Glutamatergic neuron (in vitro differentiated cells): ENCODE data around the gene KIF6. TPM values are rescaled to one million over a fixed set of nuclear protein-coding genes. Genes with fewer than 3 reads are reported as not detected.

ENCODE experiments used
- DNase-seq: peaks from one replicate; pipeline ENCODE4 v3.0.0; 2022
- H3K27ac Mint-ChIP-seq: one replicate; pipeline ENCODE4 v1.8.0; 2020; ENCODE audit warnings: mild to moderate bottlenecking, mixed read lengths, inconsistent platforms; ENCODE audit not compliant: unreplicated experiment
- H3K27me3 Mint-ChIP-seq: one replicate; pipeline ENCODE4 v1.8.0; 2020; ENCODE audit warnings: mild to moderate bottlenecking, moderate library complexity, mixed read lengths, inconsistent platforms; ENCODE audit not compliant: unreplicated experiment
- H3K36me3 Mint-ChIP-seq: one replicate; pipeline ENCODE4 v1.8.0; 2020; ENCODE audit warnings: mild to moderate bottlenecking, mixed read lengths, inconsistent platforms; ENCODE audit not compliant: unreplicated experiment
- H3K4me1 Mint-ChIP-seq: one replicate; pipeline ENCODE4 v1.8.0; 2020; ENCODE audit warnings: mild to moderate bottlenecking, low read depth, mixed read lengths, inconsistent platforms; ENCODE audit not compliant: unreplicated experiment
- H3K4me3 Mint-ChIP-seq: one replicate; pipeline ENCODE4 v1.8.0; 2020; ENCODE audit warnings: mild to moderate bottlenecking, mixed read lengths, inconsistent platforms; ENCODE audit not compliant: unreplicated experiment
- H3K9me3 Mint-ChIP-seq: one replicate; pipeline ENCODE4 v1.8.0; 2020; ENCODE audit warnings: mild to moderate bottlenecking, moderate library complexity, mixed read lengths, inconsistent platforms; ENCODE audit not compliant: unreplicated experiment
- total RNA-seq: library from RNA; stranded (reverse); fragmentation: NEBNext Ultra II Directional; extraction: Animal tissue kit (Norgen Biotek cat#: 25700); gene quantifications from one replicate; pipeline ENCODE4 v1.2.1, GENCODE V29; 2021; ENCODE audit not compliant: unreplicated experiment
- TF ChIP-seq, protein P1 (sequence below): fragments of 200-600 bp; sonication (generic); IDR thresholded peaks from one replicate; pipeline ENCODE4 v1.5.0; 2021; ENCODE audit not compliant: partially characterized antibody, unreplicated experiment

The KIF6 gene
- total RNA-seq, 1 donor from 2014 or later = 1.1 TPM

GRCh38 chr6:39465539-39465938, 259.7 kb downstream of the KIF6 start:
- no peak for DNase-seq
- TF ChIP-seq, protein P1, sequence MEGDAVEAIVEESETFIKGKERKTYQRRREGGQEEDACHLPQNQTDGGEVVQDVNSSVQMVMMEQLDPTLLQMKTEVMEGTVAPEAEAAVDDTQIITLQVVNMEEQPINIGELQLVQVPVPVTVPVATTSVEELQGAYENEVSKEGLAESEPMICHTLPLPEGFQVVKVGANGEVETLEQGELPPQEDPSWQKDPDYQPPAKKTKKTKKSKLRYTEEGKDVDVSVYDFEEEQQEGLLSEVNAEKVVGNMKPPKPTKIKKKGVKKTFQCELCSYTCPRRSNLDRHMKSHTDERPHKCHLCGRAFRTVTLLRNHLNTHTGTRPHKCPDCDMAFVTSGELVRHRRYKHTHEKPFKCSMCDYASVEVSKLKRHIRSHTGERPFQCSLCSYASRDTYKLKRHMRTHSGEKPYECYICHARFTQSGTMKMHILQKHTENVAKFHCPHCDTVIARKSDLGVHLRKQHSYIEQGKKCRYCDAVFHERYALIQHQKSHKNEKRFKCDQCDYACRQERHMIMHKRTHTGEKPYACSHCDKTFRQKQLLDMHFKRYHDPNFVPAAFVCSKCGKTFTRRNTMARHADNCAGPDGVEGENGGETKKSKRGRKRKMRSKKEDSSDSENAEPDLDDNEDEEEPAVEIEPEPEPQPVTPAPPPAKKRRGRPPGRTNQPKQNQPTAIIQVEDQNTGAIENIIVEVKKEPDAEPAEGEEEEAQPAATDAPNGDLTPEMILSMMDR = no peak
- no peaks in the 10 kb centered on the region for H3K27me3 Mint-ChIP-seq
- no peaks in the 10 kb centered on the region for H3K9me3 Mint-ChIP-seq
- no peaks in the 10 kb centered on the region for H3K36me3 Mint-ChIP-seq
- no peak overlapping the region for H3K27ac Mint-ChIP-seq
- H3K4me3 Mint-ChIP-seq = no peak overlapping the region
- H3K4me1 Mint-ChIP-seq = no peaks in the 10 kb centered on the region

DNA sequence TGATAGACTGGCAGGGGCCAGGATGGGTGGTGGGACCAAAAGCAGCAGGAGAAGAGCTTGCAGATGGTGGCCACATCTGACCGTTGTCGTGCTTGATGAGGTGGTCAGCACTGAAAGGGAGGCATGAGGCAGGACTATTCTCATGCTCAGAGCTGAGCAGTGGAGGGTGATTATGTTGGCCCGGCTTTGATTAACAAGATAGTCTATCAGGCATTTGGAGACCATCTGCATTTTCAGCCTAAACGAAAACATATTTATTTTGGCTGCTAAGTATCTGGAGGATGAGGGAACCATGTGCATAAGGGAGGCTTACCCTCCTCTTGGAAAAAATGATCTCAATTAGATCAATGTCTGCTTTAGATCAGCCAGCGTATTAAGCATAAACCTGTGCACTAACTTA, 261.1 kb downstream of the KIF6 start:
- Mint-ChIP-seq H3K4me1 (no peaks in the 10 kb centered on the region), H3K27ac (no peak overlapping the region), H3K27me3 (no peaks in the 10 kb centered on the region), H3K36me3 (no peaks in the 10 kb centered on the region), H3K4me3 (no peak overlapping the region), H3K9me3 (no peaks in the 10 kb centered on the region)
- no peak for DNase-seq
- TF ChIP-seq, protein P1 = no peak

- Mint-ChIP-seq H3K27me3 (no peaks in the 10 kb centered on the region), H3K4me3 (peak overlapping the region; percentile 58), H3K4me1 (no peaks in the 10 kb centered on the region), H3K9me3 (peaks cover 5% of the 10 kb centered on the region), H3K36me3 (peaks cover 9% of the 10 kb centered on the region), H3K27ac (no peak overlapping the region)
- no peak for DNase-seq
- TF ChIP-seq, protein P1 = no peak
Measured at GRCh38 chr6:39453956-39454524, 271.2 kb downstream of the KIF6 start.

DNA sequence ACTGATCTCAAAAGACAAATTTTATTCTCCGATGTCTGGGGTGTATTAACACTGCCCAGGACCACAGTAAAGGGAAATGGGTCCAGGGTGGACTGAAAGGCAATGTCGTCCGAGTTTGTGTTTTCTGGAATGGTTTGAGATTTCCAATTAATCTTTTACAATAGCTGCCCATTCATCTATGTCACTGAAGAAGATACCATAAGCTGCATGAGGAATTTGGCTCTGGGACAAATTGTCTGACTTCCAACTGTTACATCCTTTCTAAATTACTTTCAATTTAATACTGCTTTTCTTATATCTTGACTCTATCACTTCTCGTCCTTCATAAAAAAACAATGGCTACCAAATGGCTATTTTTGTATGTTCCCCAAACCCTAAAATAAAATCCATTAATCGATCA, 272.0 kb downstream of the KIF6 start:
- TF ChIP-seq, protein P1 = no peak
- Mint-ChIP-seq H3K27ac (no peak overlapping the region), H3K4me1 (no peaks in the 10 kb centered on the region), H3K36me3 (peaks cover 9% of the 10 kb centered on the region), H3K9me3 (peaks cover 5% of the 10 kb centered on the region), H3K4me3 (no peak overlapping the region), H3K27me3 (no peaks in the 10 kb centered on the region)
- DNase-seq = no peak

DNA sequence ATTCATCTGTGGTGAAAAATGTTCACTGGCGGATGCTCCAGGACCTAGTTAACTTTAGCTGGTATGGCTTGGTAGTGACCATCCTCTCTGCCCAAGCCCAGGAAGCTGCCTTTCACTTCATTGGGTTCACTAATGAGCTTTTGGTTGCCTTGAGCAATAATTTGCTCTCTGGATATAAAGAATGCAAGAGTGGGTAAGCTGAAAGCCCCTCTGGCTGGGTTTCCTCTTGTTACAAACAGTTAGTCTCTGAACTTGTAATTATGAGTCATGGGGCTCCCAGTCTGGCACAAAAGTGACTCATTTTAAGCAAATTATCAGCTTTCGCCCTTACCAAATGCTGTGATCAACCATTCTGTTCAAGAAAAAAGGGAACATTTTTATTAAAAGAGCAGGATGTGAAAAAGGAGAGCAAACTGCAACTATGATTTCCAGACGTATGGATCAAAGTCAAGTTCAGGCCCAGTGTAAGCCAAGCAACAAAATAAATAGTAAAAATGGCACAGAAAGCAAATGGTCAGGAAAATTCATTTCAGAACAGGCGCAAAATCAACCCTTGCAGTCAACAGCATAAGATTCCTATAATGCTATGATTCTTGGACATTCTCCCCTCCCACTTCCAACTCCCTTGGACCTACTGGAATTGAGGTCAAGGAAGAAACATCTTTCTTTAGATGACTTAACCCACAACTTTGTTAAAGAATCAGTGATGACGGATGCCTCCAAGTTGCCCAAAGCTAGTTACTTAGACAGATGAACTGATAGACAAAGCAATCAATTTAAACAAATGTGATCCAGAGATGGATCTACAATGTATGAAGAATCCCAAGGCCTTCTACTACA, 272.7 kb downstream of the KIF6 start:
- TF ChIP-seq, protein P1 = no peak
- Mint-ChIP-seq H3K4me1 (no peaks in the 10 kb centered on the region), H3K9me3 (peaks cover 5% of the 10 kb centered on the region), H3K36me3 (peaks cover 9% of the 10 kb centered on the region), H3K27ac (no peak overlapping the region), H3K27me3 (no peaks in the 10 kb centered on the region), H3K4me3 (no peak overlapping the region)
- no peak for DNase-seq
